ENCODE data around the gene NMRAL1. TPM values are rescaled to one million over a fixed set of nuclear protein-coding genes. Genes with fewer than 3 reads are reported as not detected.

NMRAL1 gene
- total and polyA plus RNA-seq, 2 experiments from 2014 or later: 50.7 to 61.7 TPM

- TF ChIP-seq ZNF462 (CRISPR knock-in tag; IDR thresholded peaks at IDR 0.05) (no peak), NANOG (IDR thresholded peaks at IDR 0.05; ENCODE audit: borderline replicate concordance) (no peak), EZH2phosphoT487 (IDR thresholded peaks at IDR 0.05; ENCODE audit: unreplicated experiment) (no peak), CTCF (conservative IDR thresholded peaks at IDR 0.05; ENCODE audit: low read depth in 2 of 2) (no peak), EZH2 (IDR thresholded peaks at IDR 0.05; ENCODE audit: low read depth, unreplicated experiment) (no peak), ZNF114 (CRISPR knock-in tag; IDR thresholded peaks at IDR 0.05) (no peak), POLR2AphosphoS5 (IDR thresholded peaks at IDR 0.05; ENCODE audit: low read depth) (no peak; the same call in 1 of the 2 replicates)
Observed at GRCh38 chr16:4416200-4417032, 58.0 kb downstream of the NMRAL1 start, which contains the start of gene CORO7 (continued).

Data from GM23338 (cell line).